Lower lobe of right lung (tissue), 2 donors: ENCODE data around the gene OR6Y1. TPM values are rescaled to one million over a fixed set of nuclear protein-coding genes. Genes with fewer than 3 reads are reported as not detected.

Experiments
- ATAC-seq, 2 donors: fragments of 200-7000 bp; cut with Tn5 transposase; one replicate each; pipeline ENCODE4 v1.9.1; 2020 to 2022; ENCODE audit warnings: mild to moderate bottlenecking in 2 of 2, moderate library complexity in 2 of 2
- DNase-seq: peaks from one replicate; pipeline ENCODE4 v3.0.0-alpha.2; 2020
- H3K27ac ChIP-seq: fragments of 200-600 bp; one replicate; pipeline ENCODE4 v1.8.0; 2022
- H3K27me3 ChIP-seq: fragments of 200-600 bp; one replicate; pipeline ENCODE4 v1.8.0; 2022; ENCODE audit warnings: low read depth
- H3K36me3 ChIP-seq: fragments of 200-600 bp; one replicate; pipeline ENCODE4 v1.8.0; 2022; ENCODE audit warnings: mild to moderate bottlenecking
- H3K4me1 ChIP-seq: fragments of 200-600 bp; one replicate; pipeline ENCODE4 v1.8.0; 2022
- H3K4me3 ChIP-seq: fragments of 200-600 bp; one replicate; pipeline ENCODE4 v1.8.0; 2022; ENCODE audit warnings: mild to moderate bottlenecking
- H3K9me3 ChIP-seq: fragments of 200-600 bp; one replicate; pipeline ENCODE4 v1.8.0; 2022
- CTCF ChIP-seq: fragments of 200-600 bp; IDR thresholded peaks from one replicate; pipeline ENCODE4 v1.8.0; 2022; ENCODE audit warnings: antibody characterized with exemption, mild to moderate bottlenecking
- intact Hi-C: fragments of 100-400 bp; cut with DNase I; formaldehyde crosslinking; loops from one replicate; pipeline ENCODE4 v1.11.0; 2022
- total RNA-seq: library from RNA; stranded (reverse); fragmentation: NEBNext Ultra II Directional; extraction: Animal tissue kit (Norgen Biotek cat#: 25700); gene quantifications from one replicate; pipeline ENCODE4 v1.2.1, GENCODE V29; 2021
- donor health status: DM: no; HTN: yes; CAD: no; lungs with severe emphysema.

OR6Y1 gene
- total RNA-seq, 1 donor from 2014 or later: not detected

DNA sequence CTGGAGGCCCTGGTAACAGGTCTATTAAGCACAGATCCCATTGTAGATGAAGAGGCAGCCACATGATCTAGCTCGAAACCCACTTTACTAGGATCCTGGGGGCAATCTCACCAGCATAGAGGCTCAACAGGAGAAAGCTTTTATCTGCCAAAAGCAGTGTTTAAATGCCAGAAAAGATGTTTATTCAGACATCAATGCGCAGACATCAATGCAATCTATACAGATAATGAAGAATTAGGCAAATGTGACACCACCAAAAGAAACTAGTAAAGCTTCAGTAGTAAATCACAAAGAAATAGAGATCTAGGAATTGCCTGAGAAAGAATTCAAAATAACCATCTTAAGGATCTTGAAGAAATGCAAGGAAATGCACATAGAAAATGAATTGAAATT, 32.5 kb downstream of the OR6Y1 start:
- H3K9me3 ChIP-seq: no peaks in the 10 kb centered on the region
- intact Hi-C loops: no loop called here
- H3K4me3 ChIP-seq: no peak overlapping the region
- TF ChIP-seq CTCF: no peak
- DNase-seq (no peak), ATAC-seq (no peak)
- H3K27me3 ChIP-seq: peaks cover 5% of the 10 kb centered on the region
- H3K27ac ChIP-seq: no peak overlapping the region
- no peaks in the 10 kb centered on the region for H3K4me1 ChIP-seq
- H3K36me3 ChIP-seq: no peaks in the 10 kb centered on the region

GRCh38 chr1:158520955-158521665, 33.1 kb downstream of the OR6Y1 start:
- DNase-seq (no peak), ATAC-seq (no peak)
- H3K27me3 ChIP-seq: peaks cover 10% of the 10 kb centered on the region
- no peak overlapping the region for H3K4me3 ChIP-seq
- H3K9me3 ChIP-seq: no peaks in the 10 kb centered on the region
- no peak overlapping the region for H3K27ac ChIP-seq
- TF ChIP-seq CTCF: no peak
- H3K36me3 ChIP-seq: no peaks in the 10 kb centered on the region
- no peaks in the 10 kb centered on the region for H3K4me1 ChIP-seq
- intact Hi-C loops: no loop called here

- no peak overlapping the region for H3K27ac ChIP-seq
- H3K9me3 ChIP-seq: no peaks in the 10 kb centered on the region
- no peaks in the 10 kb centered on the region for H3K36me3 ChIP-seq
- H3K4me3 ChIP-seq: no peak overlapping the region
- TF ChIP-seq CTCF: no peak
- ATAC-seq (no peak), DNase-seq (no peak)
- intact Hi-C loops: no loop called here
- H3K27me3 ChIP-seq: peaks cover 11% of the 10 kb centered on the region
- no peaks in the 10 kb centered on the region for H3K4me1 ChIP-seq
Observed at GRCh38 chr1:158520021-158520420, 34.2 kb downstream of the OR6Y1 start.

DNA sequence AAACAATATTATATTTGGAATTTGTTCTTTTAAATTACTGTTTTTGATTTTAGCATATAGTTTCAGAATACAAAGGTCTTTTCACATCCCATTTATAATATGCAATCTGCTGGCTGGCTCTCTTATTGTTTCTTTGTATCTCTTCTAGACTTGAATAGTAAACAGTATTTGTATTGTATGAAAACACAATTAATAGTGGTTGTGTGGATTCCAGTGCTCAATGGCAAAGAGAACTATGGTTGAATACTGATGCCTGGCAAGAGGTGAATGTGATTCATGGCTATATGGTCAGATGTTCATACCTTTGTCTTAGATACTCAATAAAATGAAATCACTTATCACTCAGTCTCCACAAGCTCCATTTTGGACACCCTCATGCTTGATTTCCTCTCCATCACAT, 37.2 kb downstream of the OR6Y1 start:
- DNase-seq (no peak), ATAC-seq (no peak)
- Histone ChIP-seq H3K4me1 (no peaks in the 10 kb centered on the region), H3K4me3 (no peak overlapping the region), H3K27me3 (peaks cover 11% of the 10 kb centered on the region), H3K9me3 (no peaks in the 10 kb centered on the region), H3K36me3 (no peaks in the 10 kb centered on the region), H3K27ac (no peak overlapping the region)
- intact Hi-C loops: no loop called here
- TF ChIP-seq CTCF: no peak

GRCh38 chr1:158509471-158510156, 44.6 kb downstream of the OR6Y1 start:
- H3K4me3 ChIP-seq: no peak overlapping the region
- no peak for DNase-seq
- intact Hi-C loops: no loop called here

More at GRCh38 chr1:158509471-158510156, 44.6 kb downstream of the OR6Y1 start:
- H3K36me3 ChIP-seq: no peaks in the 10 kb centered on the region
- no peaks in the 10 kb centered on the region for H3K27me3 ChIP-seq
- ATAC-seq: no peak
- no peak overlapping the region for H3K27ac ChIP-seq
- no peaks in the 10 kb centered on the region for H3K4me1 ChIP-seq
- TF ChIP-seq CTCF: no peak
- H3K9me3 ChIP-seq: no peaks in the 10 kb centered on the region
